H9 (cell line): Measurements from ENCODE around the gene SLCO2A1. TPM values are rescaled to one million over a fixed set of nuclear protein-coding genes. Genes with fewer than 3 reads are reported as not detected.

Experiments
- DNase-seq: peaks from one replicate; pipeline ENCODE4 v3.0.0-alpha.2; 2017
- H2AFZ ChIP-seq: one replicate; pipeline ENCODE4 v1.6.1; 2013; ENCODE audit warnings: mild to moderate bottlenecking, low read length, control low read depth, moderate library complexity
- H2AK5ac ChIP-seq: 2 replicates; pipeline ENCODE4 v1.6.1; 2013; ENCODE audit warnings: low read length, control low read depth, mixed read lengths; ENCODE audit not compliant: insufficient read length
- H2BK120ac ChIP-seq: one replicate; pipeline ENCODE4 v1.6.1; 2013; ENCODE audit warnings: low read depth, mild to moderate bottlenecking, low read length, control low read depth, inconsistent platforms; ENCODE audit not compliant: poor library complexity, severe bottlenecking
- H2BK12ac ChIP-seq: 2 replicates; pipeline ENCODE4 v1.6.1; 2013; ENCODE audit warnings: low read length, control low read depth, mixed read lengths, low read depth; ENCODE audit not compliant: insufficient read length
- H2BK15ac ChIP-seq: 2 replicates; pipeline ENCODE4 v1.6.1; 2013; ENCODE audit warnings: low read depth, low read length, control low read depth
- H2BK20ac ChIP-seq: one replicate; pipeline ENCODE4 v1.6.1; 2013; ENCODE audit warnings: low read depth, mild to moderate bottlenecking, low read length, control low read depth, inconsistent platforms; ENCODE audit not compliant: poor library complexity, severe bottlenecking
- H2BK5ac ChIP-seq: 2 replicates; pipeline ENCODE4 v1.6.1; 2013; ENCODE audit warnings: low read length, control low read depth, mixed read lengths; ENCODE audit not compliant: insufficient read length
- H3K14ac ChIP-seq: 2 replicates; pipeline ENCODE4 v1.6.1; 2013; ENCODE audit warnings: low read length, control low read depth; ENCODE audit not compliant: insufficient read depth
- H3K18ac ChIP-seq: 2 replicates; pipeline ENCODE4 v1.6.1; 2013; ENCODE audit warnings: low read depth, mild to moderate bottlenecking, mixed read lengths, low read length, control low read depth; ENCODE audit not compliant: insufficient read length
- H3K23ac ChIP-seq: 2 replicates; pipeline ENCODE4 v1.6.1; 2013; ENCODE audit warnings: low read length, control low read depth, mixed read lengths, low read depth; ENCODE audit not compliant: insufficient read length
- H3K23me2 ChIP-seq: 2 replicates; pipeline ENCODE4 v1.6.1; 2013; ENCODE audit warnings: low read depth, mild to moderate bottlenecking, mixed read lengths, low read length, control low read depth; ENCODE audit not compliant: insufficient read length, poor library complexity, severe bottlenecking
- H3K27ac ChIP-seq: 2 replicates; pipeline ENCODE4 v1.5.1; 2013; ENCODE audit warnings: low read length, control low read depth, mixed read lengths, low read depth; ENCODE audit not compliant: insufficient read length
- H3K27me3 ChIP-seq: 2 replicates; pipeline ENCODE4 v1.6.1; 2013; ENCODE audit warnings: low read length, control low read depth, inconsistent platforms; ENCODE audit not compliant: insufficient read depth
- H3K4ac ChIP-seq: 2 replicates; pipeline ENCODE4 v1.6.1; 2013; ENCODE audit warnings: low read depth, mild to moderate bottlenecking, control low read depth, inconsistent platforms, low read length, moderate library complexity
- H3K4me1 ChIP-seq: 2 replicates; pipeline ENCODE4 v1.6.1; 2013; ENCODE audit warnings: low read length, control low read depth, inconsistent platforms; ENCODE audit not compliant: insufficient read depth
- H3K4me2 ChIP-seq: 2 replicates; pipeline ENCODE4 v1.6.1; 2013; ENCODE audit warnings: low read length, control low read depth, mixed read lengths; ENCODE audit not compliant: insufficient read length, insufficient read depth
- H3K56ac ChIP-seq: 2 replicates; pipeline ENCODE4 v1.6.1; 2013; ENCODE audit warnings: low read depth, mild to moderate bottlenecking, mixed read lengths, low read length, control low read depth; ENCODE audit not compliant: insufficient read length
- H3K79me1 ChIP-seq: 2 replicates; pipeline ENCODE4 v1.6.1; 2013; ENCODE audit warnings: low read depth, mild to moderate bottlenecking, moderate library complexity, low read length, control low read depth, inconsistent platforms; ENCODE audit not compliant: insufficient read depth, poor library complexity, severe bottlenecking
- H3K79me2 ChIP-seq: 2 replicates; pipeline ENCODE4 v1.6.1; 2013; ENCODE audit warnings: low read length, control low read depth, inconsistent platforms; ENCODE audit not compliant: insufficient read depth
- H3K9ac ChIP-seq: 2 replicates; pipeline ENCODE4 v1.6.1; 2013; ENCODE audit warnings: low read length, control low read depth, mixed read lengths; ENCODE audit not compliant: insufficient read length; ENCODE audit errors: extremely low read depth
- H3K9me3 ChIP-seq: one replicate; pipeline ENCODE4 v1.6.1; 2013; ENCODE audit warnings: low read depth, low read length, inconsistent platforms; ENCODE audit not compliant: control insufficient read depth
- H3T11ph ChIP-seq: one replicate; pipeline ENCODE4 v1.6.1; 2013; ENCODE audit warnings: mild to moderate bottlenecking, low read length, control low read depth, inconsistent platforms
- H4K20me1 ChIP-seq: one replicate; pipeline ENCODE4 v1.6.1; 2013; ENCODE audit not compliant: control insufficient read depth, insufficient read length, insufficient read depth
- H4K5ac ChIP-seq: 2 replicates; pipeline ENCODE4 v1.6.1; 2013; ENCODE audit warnings: low read depth, mild to moderate bottlenecking, mixed read lengths, low read length, control low read depth; ENCODE audit not compliant: insufficient read length
- H4K8ac ChIP-seq: replicated peaks from 2 replicates; pipeline ENCODE4 v1.6.1; 2013; ENCODE audit warnings: low read length, control low read depth, mixed read lengths, low read depth; ENCODE audit not compliant: insufficient read length
- H4K91ac ChIP-seq: 2 replicates; pipeline ENCODE4 v1.6.1; 2013; ENCODE audit warnings: low read depth, mild to moderate bottlenecking, moderate library complexity, mixed read lengths, low read length, control low read depth; ENCODE audit not compliant: insufficient read length
- H3K27ac Mint-ChIP-seq, 3 experiments: 2 replicates in 2 of 3; 3 replicates in 1 of 3; pipeline ENCODE4 v1.8.0; 2020 to 2021; ENCODE audit warnings: mixed read lengths in 3 of 3, mild to moderate bottlenecking in 1 of 3, moderate library complexity in 1 of 3
- H3K27me3 Mint-ChIP-seq: 2 replicates; pipeline ENCODE4 v1.8.0; 2021; ENCODE audit warnings: low read depth, mild to moderate bottlenecking, moderate library complexity, mixed read lengths
- H3K36me3 Mint-ChIP-seq, 3 experiments: 2 replicates in 2 of 3; 3 replicates in 1 of 3; pipeline ENCODE4 v1.8.0; 2020 to 2021; ENCODE audit warnings: low read depth in 3 of 3, mixed read lengths in 3 of 3; ENCODE audit not compliant: insufficient read depth in 1 of 3
- H3K4me1 Mint-ChIP-seq, 2 experiments: 2 replicates each; pipeline ENCODE4 v1.8.0; 2020; ENCODE audit warnings: mixed read lengths in 2 of 2
- H3K4me3 Mint-ChIP-seq, 2 experiments: 2 replicates in 1 of 2; 3 replicates in 1 of 2; pipeline ENCODE4 v1.8.0; 2020 to 2021; ENCODE audit warnings: mild to moderate bottlenecking in 2 of 2, mixed read lengths in 2 of 2, moderate library complexity in 1 of 2
- H3K9me3 Mint-ChIP-seq, 2 experiments: 2 replicates in 1 of 2; 3 replicates in 1 of 2; pipeline ENCODE4 v1.8.0; 2020; ENCODE audit warnings: mild to moderate bottlenecking in 2 of 2, mixed read lengths in 2 of 2, moderate library complexity in 1 of 2
- WGBS: extraction: QIAGEN DNeasy Blood & Tissue Kit; methylation state at CpG from one replicate; pipeline ENCODE4 v1.1.7; 2013; ENCODE audit warnings: missing lambda C conversion rate, low lambda C conversion rate, mixed read lengths; ENCODE audit not compliant: insufficient read length; ENCODE audit errors: extremely low coverage; 5-methylcytosine and 5-hydroxymethylcytosine counted together
- total RNA-seq: library from RNA; stranded (reverse); gene quantifications from 2 replicates; pipeline ENCODE4 v1.2.1, GENCODE V29; 2021
- TF ChIP-seq, protein P1 (sequence below): fragments of 200-600 bp; sonication (generic); conservative IDR thresholded peaks from 3 replicates; pipeline ENCODE4 v1.8.0; 2021; ENCODE audit warnings: antibody characterized with exemption, mild to moderate bottlenecking

SLCO2A1 gene
- total RNA-seq, 1 experiment from 2014 or later = 0.98 TPM

DNA sequence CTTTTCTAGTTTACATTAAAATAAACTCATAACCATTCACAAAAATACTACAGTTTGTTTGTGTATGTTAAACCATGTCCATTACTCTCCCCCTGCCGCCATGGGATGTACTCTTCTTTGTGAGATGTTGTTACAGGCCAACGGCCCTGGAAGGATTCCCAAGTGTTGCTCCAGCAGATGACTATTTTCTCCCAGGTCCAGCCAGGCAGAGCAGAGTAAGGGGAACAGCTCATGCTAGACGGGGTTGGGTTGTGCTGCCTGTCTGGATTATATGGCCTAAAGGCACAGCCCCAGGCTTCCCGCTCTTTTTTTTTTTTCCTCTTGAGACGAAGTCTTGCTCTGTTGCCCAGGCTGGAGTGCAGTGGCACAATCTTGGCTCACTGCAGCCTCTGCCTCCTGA lies 24.5 kb upstream of the SLCO2A1 start:
- no peaks in the 10 kb centered on the region for H3K36me3 Mint-ChIP-seq
- Histone ChIP-seq H3K9ac (no peak overlapping the region), H3K9me3 (no peaks in the 10 kb centered on the region), H4K5ac (no peak overlapping the region), H3K27ac (no peak overlapping the region), H3K23me2 (no peaks in the 10 kb centered on the region), H2BK12ac (no peak overlapping the region), H4K8ac (no peak overlapping the region), H3K4me1 (peaks cover 3% of the 10 kb centered on the region; the same call in 1 of the 2 replicates), H3K4ac (no peak overlapping the region), H2BK5ac (no peak overlapping the region), H3K14ac (no peak overlapping the region), H4K20me1 (no peaks in the 10 kb centered on the region), H2AK5ac (no peak overlapping the region), H3K79me2 (no peaks in the 10 kb centered on the region), H3K79me1 (no peaks in the 10 kb centered on the region), H2BK20ac (no peak overlapping the region), H2AFZ (no peak overlapping the region), H3K56ac (no peak overlapping the region), H4K91ac (no peak overlapping the region), H2BK120ac (no peak overlapping the region), H3T11ph (no peak overlapping the region), H3K4me2 (no peak overlapping the region), H2BK15ac (no peak overlapping the region), H3K23ac (no peak overlapping the region), H3K27me3 (no peaks in the 10 kb centered on the region), H3K18ac (no peak overlapping the region)
- no peak for DNase-seq
- peaks cover 0 to 3% of the 10 kb centered on the region in 2 experiments; a peak in 1 of 4 replicates for H3K4me1 Mint-ChIP-seq
- WGBS = no CpG with 5 or more reads among the region's 5 CpGs
- TF ChIP-seq, protein P1, sequence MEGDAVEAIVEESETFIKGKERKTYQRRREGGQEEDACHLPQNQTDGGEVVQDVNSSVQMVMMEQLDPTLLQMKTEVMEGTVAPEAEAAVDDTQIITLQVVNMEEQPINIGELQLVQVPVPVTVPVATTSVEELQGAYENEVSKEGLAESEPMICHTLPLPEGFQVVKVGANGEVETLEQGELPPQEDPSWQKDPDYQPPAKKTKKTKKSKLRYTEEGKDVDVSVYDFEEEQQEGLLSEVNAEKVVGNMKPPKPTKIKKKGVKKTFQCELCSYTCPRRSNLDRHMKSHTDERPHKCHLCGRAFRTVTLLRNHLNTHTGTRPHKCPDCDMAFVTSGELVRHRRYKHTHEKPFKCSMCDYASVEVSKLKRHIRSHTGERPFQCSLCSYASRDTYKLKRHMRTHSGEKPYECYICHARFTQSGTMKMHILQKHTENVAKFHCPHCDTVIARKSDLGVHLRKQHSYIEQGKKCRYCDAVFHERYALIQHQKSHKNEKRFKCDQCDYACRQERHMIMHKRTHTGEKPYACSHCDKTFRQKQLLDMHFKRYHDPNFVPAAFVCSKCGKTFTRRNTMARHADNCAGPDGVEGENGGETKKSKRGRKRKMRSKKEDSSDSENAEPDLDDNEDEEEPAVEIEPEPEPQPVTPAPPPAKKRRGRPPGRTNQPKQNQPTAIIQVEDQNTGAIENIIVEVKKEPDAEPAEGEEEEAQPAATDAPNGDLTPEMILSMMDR = no peak
- no peak overlapping the region; a peak in 1 of 7 replicates for H3K27ac Mint-ChIP-seq
- H3K4me3 Mint-ChIP-seq = no peak overlapping the region
- H3K9me3 Mint-ChIP-seq = no peaks in the 10 kb centered on the region
- H3K27me3 Mint-ChIP-seq = peaks cover 9% of the 10 kb centered on the region
